ENCODE results near the gene LTBP1. TPM values are rescaled to one million over a fixed set of nuclear protein-coding genes. Genes with fewer than 3 reads are reported as not detected.
A peak's percentile ranks its signal among the peaks of the same experiment; 100 is the strongest.

The LTBP1 gene
- total RNA-seq, 4 donors from 2014 or later: 5.1 to 12.9 (median 10.7) TPM

GRCh38 chr2:33272001-33272400 is 325.2 kb downstream of the LTBP1 start:
- Histone ChIP-seq H3K27ac (no peak overlapping the region), H3K4me3 (replicated peaks in 1 of 3) (no peak overlapping the region), H3K36me3 (no peaks in the 10 kb centered on the region), H3K27me3 (no peaks in the 10 kb centered on the region), H3K4me1 (no peaks in the 10 kb centered on the region), H3K9me3 (no peaks in the 10 kb centered on the region)
- no peak for DNase-seq
- 83 to 90% methylated on average over 4 of the region's 4 CpGs for whole genome bisulfite sequencing, 2 donors
- intact Hi-C loops (cut with DNase I): no loop called here
- TF ChIP-seq POLR2A (IDR thresholded peaks at IDR 0.05) (no peak), CTCF (IDR thresholded peaks at IDR 0.05) (no peak)

GRCh38 chr2:33273479-33273878 is 326.7 kb downstream of the LTBP1 start:
- H3K4me3 ChIP-seq (replicated peaks in 1 of 3): no peak overlapping the region
- TF ChIP-seq POLR2A (IDR thresholded peaks at IDR 0.05): no peak
- TF ChIP-seq CTCF (IDR thresholded peaks at IDR 0.05): no peak
- no peaks in the 10 kb centered on the region for H3K27me3 ChIP-seq
- no peak overlapping the region for H3K27ac ChIP-seq
- H3K4me1 ChIP-seq: no peaks in the 10 kb centered on the region
- DNase-seq: no peak
- H3K36me3 ChIP-seq: no peaks in the 10 kb centered on the region
- 96 to 98% methylated on average over 1 of the region's 1 CpG for WGBS, 2 donors
- no peaks in the 10 kb centered on the region for H3K9me3 ChIP-seq
- intact Hi-C loops (cut with DNase I): no loop called here

- no peak overlapping the region for H3K4me3 ChIP-seq (replicated peaks in 1 of 3)
- intact Hi-C loops (cut with DNase I): no loop called here
- 93% methylated on average over 5 of the region's 5 CpGs for WGBS, 2 donors
- no peaks in the 10 kb centered on the region for H3K9me3 ChIP-seq
- no peaks in the 10 kb centered on the region for H3K36me3 ChIP-seq
- H3K4me1 ChIP-seq: no peaks in the 10 kb centered on the region
- H3K27me3 ChIP-seq: no peaks in the 10 kb centered on the region
- no peak overlapping the region for H3K27ac ChIP-seq
- TF ChIP-seq CTCF (IDR thresholded peaks at IDR 0.05) (no peak), POLR2A (IDR thresholded peaks at IDR 0.05) (no peak)
- DNase-seq: no peak
These were observed 327.8 kb downstream of the LTBP1 start for GRCh38 chr2:33274524-33274923.

GRCh38 chr2:33275689-33276444 is 329.1 kb downstream of the LTBP1 start:
- no peaks in the 10 kb centered on the region for H3K36me3 ChIP-seq

More at GRCh38 chr2:33275689-33276444, 329.1 kb downstream of the LTBP1 start:
- Histone ChIP-seq H3K27me3 (no peaks in the 10 kb centered on the region), H3K9me3 (no peaks in the 10 kb centered on the region), H3K4me1 (no peaks in the 10 kb centered on the region), H3K27ac (no peak overlapping the region), H3K4me3 (replicated peaks in 1 of 3) (no peak overlapping the region)
- DNase-seq: peak in 1 of 2 donors; percentile 6
- TF ChIP-seq CTCF (IDR thresholded peaks at IDR 0.05): no peak
- TF ChIP-seq POLR2A (IDR thresholded peaks at IDR 0.05): no peak
- intact Hi-C loops (cut with DNase I): no loop called here
- WGBS, 2 donors: 79 to 88% methylated on average over 12 of the region's 12 CpGs
